NCI-H2227 (cell line): ENCODE data around the gene CDHR2.
"Not testable (repeated sequence)": the region's sequence is repeated elsewhere in the genome, so short reads cannot be mapped to it uniquely, and the experiment has no call there.

Source experiments
- DNase-seq: peaks from one replicate; lab custom pipeline; 2025; ENCODE audit not compliant: unreplicated experiment; lab: John Stamatoyannopoulos, UW

The CDHR2 gene

GRCh38 chr5:176594554-176594953 lies 45.4 kb downstream of the CDHR2 start:
- no peak for DNase-seq

- no peak for DNase-seq
Observed at GRCh38 chr5:176595386-176595943, 46.3 kb downstream of the CDHR2 start.

GRCh38 chr5:176596069-176596644 lies 47.0 kb downstream of the CDHR2 start:
- no peak for DNase-seq

- no peak for DNase-seq
Observed at GRCh38 chr5:176596689-176597416, 47.7 kb downstream of the CDHR2 start.

- no peak for DNase-seq
Observed at GRCh38 chr5:176597417-176598389, 48.6 kb downstream of the CDHR2 start.

- not testable (repeated sequence) for DNase-seq
Observed at GRCh38 chr5:176599749-176600430, 50.7 kb downstream of the CDHR2 start.

- no peak for DNase-seq
Observed at GRCh38 chr5:176601901-176602482, 52.9 kb downstream of the CDHR2 start.

- no peak for DNase-seq
Observed at GRCh38 chr5:176603091-176603490, 53.9 kb downstream of the CDHR2 start.

- no peak for DNase-seq
Observed at GRCh38 chr5:176606032-176606431, 56.9 kb downstream of the CDHR2 start.

GRCh38 chr5:176606875-176607274 lies 57.7 kb downstream of the CDHR2 start:
- DNase-seq: no peak

- no peak for DNase-seq
Observed at GRCh38 chr5:176608142-176608705, 59.1 kb downstream of the CDHR2 start.

GRCh38 chr5:176608937-176609723 lies 60.0 kb downstream of the CDHR2 start:
- DNase-seq: no peak

GRCh38 chr5:176609724-176610434 lies 60.7 kb downstream of the CDHR2 start, which contains the start of gene GPRIN1:
TSS of gene GPRIN1 (minus strand) at chr5:176610156. CDS start at chr5:176599834, 10,322 bp downstream.
- DNase-seq: peak; percentile 86

- DNase-seq: peak; percentile 67
Observed at GRCh38 chr5:176610435-176610773, 61.3 kb downstream of the CDHR2 start.

GRCh38 chr5:176611435-176611834 lies 62.3 kb downstream of the CDHR2 start:
- DNase-seq: no peak

- DNase-seq: no peak
Observed at GRCh38 chr5:176612008-176612407, 62.9 kb downstream of the CDHR2 start.

- DNase-seq: no peak
Observed at GRCh38 chr5:176612855-176613254, 63.7 kb downstream of the CDHR2 start.

- no peak for DNase-seq
Observed at GRCh38 chr5:176614805-176615478, 65.8 kb downstream of the CDHR2 start.
